A673 (cell line): ENCODE results near the gene LDB1. TPM values are rescaled to one million over a fixed set of nuclear protein-coding genes. Genes with fewer than 3 reads are reported as not detected.

Source experiments
- BruUV-seq: library from RNA; stranded (reverse); fragments of 400-500 nt; replicated peaks from 2 replicates; lab custom pipeline; 2021; lab: Mats Ljungman, UMichigan
- CTCF ChIA-PET: fragments of 300-600 bp; sonication (Branson Sonifier 250); formaldehyde crosslinking; loops from one replicate; lab custom pipeline; 2022; ENCODE audit warnings: antibody characterized with exemption; lab: Charles Lee
- POLR2A ChIA-PET: fragments of 300-600 bp; sonication (Branson Sonifier 250); formaldehyde crosslinking; loops from one replicate; lab custom pipeline; 2022; ENCODE audit warnings: antibody characterized with exemption; ENCODE audit not compliant: low non-redundant PET; lab: Charles Lee
- DNase-seq: peaks from one replicate; pipeline ENCODE4 v3.0.0-alpha.2; 2015; ENCODE audit warnings: low spot score
- H3K27ac ChIP-seq: fragments of 200-600 bp; sonication (generic); 2 replicates; pipeline ENCODE4 v1.5.1; 2016; ENCODE audit warnings: mixed run types, low read depth, mild to moderate bottlenecking, mixed read lengths, antibody characterized with exemption, low read length; ENCODE audit not compliant: poor library complexity, severe bottlenecking
- H3K27me3 ChIP-seq: fragments of 200-600 bp; sonication (generic); replicated peaks from 2 replicates; pipeline ENCODE4 v1.6.1; 2017; ENCODE audit warnings: mixed run types, low read depth, mild to moderate bottlenecking, mixed read lengths, antibody characterized with exemption, low read length; ENCODE audit not compliant: insufficient read depth, poor library complexity
- H3K36me3 ChIP-seq: fragments of 200-600 bp; sonication (generic); 2 replicates; pipeline ENCODE4 v1.6.1; 2016; ENCODE audit warnings: mixed run types, mild to moderate bottlenecking, mixed read lengths, antibody characterized with exemption, low read length; ENCODE audit not compliant: insufficient read depth, poor library complexity, severe bottlenecking
- H3K4me1 ChIP-seq: fragments of 200-600 bp; sonication (generic); 2 replicates; pipeline ENCODE4 v1.6.1; 2017; ENCODE audit warnings: mixed run types, mild to moderate bottlenecking, mixed read lengths, antibody characterized with exemption, low read length; ENCODE audit not compliant: insufficient read depth, poor library complexity, severe bottlenecking
- H3K4me3 ChIP-seq: fragments of 200-600 bp; sonication (generic); 2 replicates; pipeline ENCODE4 v1.5.1; 2016; ENCODE audit warnings: low read depth, mixed run types, mild to moderate bottlenecking, mixed read lengths, low read length; ENCODE audit not compliant: poor library complexity, severe bottlenecking
- H3K9me3 ChIP-seq: fragments of 200-600 bp; sonication (generic); 2 replicates; pipeline ENCODE4 v1.6.1; 2016; ENCODE audit warnings: mixed run types, low read depth, mild to moderate bottlenecking, mixed read lengths, antibody characterized with exemption, low read length; ENCODE audit not compliant: poor library complexity, severe bottlenecking
- EZH2 ChIP-seq: fragments of 200-600 bp; sonication (generic); IDR thresholded peaks from 2 replicates; pipeline ENCODE4 v1.6.1; 2017; ENCODE audit warnings: borderline replicate concordance, low read depth, mild to moderate bottlenecking, mixed read lengths, antibody characterized with exemption, low read length; ENCODE audit not compliant: poor library complexity, severe bottlenecking
- intact Hi-C: fragments of 100-400 bp; cut with micrococcal nuclease; formaldehyde crosslinking; loops from one replicate; pipeline ENCODE4 v1.10.0; 2022; ENCODE audit not compliant: unreplicated experiment
- total RNA-seq: library from RNA; stranded (reverse); gene quantifications from 2 replicates; pipeline ENCODE4 v1.2.3, GENCODE V29; 2021
- TF ChIP-seq, protein P1 (sequence below): fragments of 300-800, 200-600 bp; sonication (generic); conservative IDR thresholded peaks from 2 replicates; pipeline ENCODE4 v1.5.1; 2017; ENCODE audit warnings: low read depth, mild to moderate bottlenecking, antibody characterized with exemption, low read length, moderate library complexity, mixed read lengths

LDB1 gene
- total RNA-seq, 1 experiment from 2014 or later = 78.5 TPM

DNA sequence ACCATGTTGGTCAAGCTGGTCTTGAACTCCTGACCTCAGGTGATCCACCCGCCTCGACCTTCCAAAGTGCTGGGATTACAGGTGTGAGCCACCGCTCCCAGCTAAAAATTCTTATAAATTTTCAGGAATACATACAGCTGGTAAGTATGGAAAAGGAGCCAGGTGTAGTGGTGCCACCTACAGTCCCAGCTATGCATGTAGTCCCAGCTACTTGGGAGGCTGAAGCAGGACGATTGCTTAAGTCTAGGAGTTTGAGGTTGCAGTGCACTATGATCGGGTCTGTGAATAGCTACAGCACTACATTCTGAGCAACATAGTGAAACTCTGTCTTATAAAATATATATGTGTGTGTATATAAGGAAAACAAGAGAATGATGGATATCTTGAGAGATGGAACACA lies 19.0 kb downstream of the LDB1 start:
- H3K4me3 ChIP-seq = no peak overlapping the region
- intact Hi-C loops = no loop called here
- H3K9me3 ChIP-seq = no peaks in the 10 kb centered on the region
- ChIA-PET POLR2A (interaction anchor here (0.6 kb wide), 1 partner anchor 14 kb away, joined by 3 read pairs; no protein-coding TSS in a partner anchor), CTCF (no interaction called here)
- no peaks in the 10 kb centered on the region for H3K27me3 ChIP-seq
- no TSS peak for BruUV-seq
- H3K36me3 ChIP-seq = peaks cover 4% of the 10 kb centered on the region
- no peak overlapping the region for H3K27ac ChIP-seq
- TF ChIP-seq EZH2 = no peak
- TF ChIP-seq, protein P1, sequence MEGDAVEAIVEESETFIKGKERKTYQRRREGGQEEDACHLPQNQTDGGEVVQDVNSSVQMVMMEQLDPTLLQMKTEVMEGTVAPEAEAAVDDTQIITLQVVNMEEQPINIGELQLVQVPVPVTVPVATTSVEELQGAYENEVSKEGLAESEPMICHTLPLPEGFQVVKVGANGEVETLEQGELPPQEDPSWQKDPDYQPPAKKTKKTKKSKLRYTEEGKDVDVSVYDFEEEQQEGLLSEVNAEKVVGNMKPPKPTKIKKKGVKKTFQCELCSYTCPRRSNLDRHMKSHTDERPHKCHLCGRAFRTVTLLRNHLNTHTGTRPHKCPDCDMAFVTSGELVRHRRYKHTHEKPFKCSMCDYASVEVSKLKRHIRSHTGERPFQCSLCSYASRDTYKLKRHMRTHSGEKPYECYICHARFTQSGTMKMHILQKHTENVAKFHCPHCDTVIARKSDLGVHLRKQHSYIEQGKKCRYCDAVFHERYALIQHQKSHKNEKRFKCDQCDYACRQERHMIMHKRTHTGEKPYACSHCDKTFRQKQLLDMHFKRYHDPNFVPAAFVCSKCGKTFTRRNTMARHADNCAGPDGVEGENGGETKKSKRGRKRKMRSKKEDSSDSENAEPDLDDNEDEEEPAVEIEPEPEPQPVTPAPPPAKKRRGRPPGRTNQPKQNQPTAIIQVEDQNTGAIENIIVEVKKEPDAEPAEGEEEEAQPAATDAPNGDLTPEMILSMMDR = 0 out of 2 replicates have a peak, but pooled peaks have one; percentile 19
- no peaks in the 10 kb centered on the region for H3K4me1 ChIP-seq
- no peak for DNase-seq

DNA sequence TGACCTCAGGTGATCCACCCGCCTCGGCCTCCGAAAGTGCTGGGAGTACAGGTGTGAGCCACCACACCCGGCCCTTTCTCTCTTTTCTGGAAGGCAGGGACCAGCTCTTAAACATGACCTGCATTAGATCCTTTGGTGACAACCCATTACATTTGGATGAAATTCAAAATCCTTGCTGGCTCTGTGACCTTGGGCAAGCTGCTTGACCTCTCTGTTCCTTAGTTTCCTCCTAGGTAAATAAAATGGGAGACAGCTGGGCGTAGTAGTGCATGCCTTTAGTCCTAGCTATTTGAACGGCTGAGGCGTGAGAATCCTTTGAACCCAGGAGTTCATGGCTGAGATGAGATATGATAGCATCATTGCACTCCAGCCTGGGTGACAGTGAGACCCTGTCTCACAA lies 23.7 kb downstream of the LDB1 start:
- H3K9me3 ChIP-seq = no peaks in the 10 kb centered on the region
- H3K4me1 ChIP-seq = no peaks in the 10 kb centered on the region
- ChIA-PET CTCF (no interaction called here), POLR2A (no interaction called here)
- no peak for DNase-seq
- H3K4me3 ChIP-seq = no peak overlapping the region
- H3K36me3 ChIP-seq = no peaks in the 10 kb centered on the region
- no peak overlapping the region for H3K27ac ChIP-seq
- intact Hi-C loops = no loop called here
- BruUV-seq = no TSS peak
- no peak for TF ChIP-seq EZH2
- TF ChIP-seq, protein P1 = no peak
- no peaks in the 10 kb centered on the region for H3K27me3 ChIP-seq

DNA sequence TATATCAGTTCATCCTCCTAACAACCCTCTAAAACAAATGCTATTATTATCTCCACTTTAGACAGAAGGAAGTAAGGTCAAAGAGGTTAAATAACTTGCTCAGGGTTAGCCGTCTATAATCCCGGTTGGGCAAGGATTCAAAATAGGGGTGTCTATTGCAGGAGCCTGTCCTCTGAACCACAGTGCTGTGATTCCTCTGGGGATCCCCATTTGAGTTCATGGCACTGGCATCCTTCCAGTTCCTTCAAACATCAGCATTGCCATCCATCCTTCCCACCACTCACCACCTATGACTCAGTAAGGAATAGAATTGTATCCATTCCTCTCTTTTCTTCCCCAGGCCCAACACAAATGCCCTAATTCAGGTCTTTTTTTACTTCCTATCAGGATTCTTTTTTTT lies 29.4 kb downstream of the LDB1 start:
- ChIA-PET POLR2A (no interaction called here), CTCF (no interaction called here)
- Histone ChIP-seq H3K9me3 (no peaks in the 10 kb centered on the region), H3K27me3 (no peaks in the 10 kb centered on the region), H3K27ac (no peak overlapping the region), H3K36me3 (no peaks in the 10 kb centered on the region), H3K4me1 (no peaks in the 10 kb centered on the region), H3K4me3 (no peak overlapping the region)
- BruUV-seq = no TSS peak
- intact Hi-C loops = no loop called here
- TF ChIP-seq, protein P1 = no peak
- no peak for TF ChIP-seq EZH2
- DNase-seq = no peak
